ENCODE results near the gene CEP152. TPM values are rescaled to one million over a fixed set of nuclear protein-coding genes. Genes with fewer than 3 reads are reported as not detected.

Gene CEP152
- total and polyA plus RNA-seq, 10 of the 15 experiments (the other 5 are each of a cell fraction or from before 2014, with no cell fraction given): 5.3 to 22.6 (median 14.2) TPM

DNA sequence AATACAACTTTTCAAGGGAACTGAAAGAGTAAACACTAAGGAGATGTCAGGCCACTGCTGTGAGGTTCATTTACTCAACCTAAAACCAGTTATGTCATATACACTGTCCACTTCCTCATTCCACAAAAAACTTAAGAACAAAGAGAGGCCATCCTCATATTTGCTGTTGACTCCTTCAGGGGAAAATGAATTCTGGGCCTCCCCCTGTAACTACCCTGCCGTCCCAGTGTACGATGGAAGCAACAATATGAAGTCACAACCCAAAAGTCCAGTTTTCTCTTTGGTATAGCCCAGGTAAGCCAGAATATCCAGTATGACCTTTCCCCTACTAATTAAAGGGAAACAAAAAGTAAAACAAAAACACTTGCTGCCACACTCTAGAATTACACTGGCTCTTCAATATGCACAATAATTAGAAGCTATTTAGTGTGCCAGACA is 16.2 kb downstream of the CEP152 start (continued):
- TF ChIP-seq RAD21 (IDR thresholded peaks at IDR 0.05; ENCODE audit: insufficient read depth, low read depth, low read length): no peak
- TF ChIP-seq TCF3 (IDR thresholded peaks at IDR 0.05; ENCODE audit: borderline replicate concordance, insufficient read depth, low read depth, low read length): no peak
- TF ChIP-seq ZSCAN29 (IDR thresholded peaks at IDR 0.05): no peak
- TF ChIP-seq BRCA1 (IDR thresholded peaks at IDR 0.05; ENCODE audit: low read depth, low read length): no peak
- peak; percentile 35; the same call in 1 of the 2 replicates for TF ChIP-seq TAF1 (IDR thresholded peaks at IDR 0.05; ENCODE audit: borderline replicate concordance, low read depth, low read length)
- no peak; the same call in 1 of the 2 replicates for TF ChIP-seq TCF7 (IDR thresholded peaks at IDR 0.05; ENCODE audit: borderline replicate concordance)
- TF ChIP-seq SREBF1 (IDR thresholded peaks at IDR 0.05; ENCODE audit: low read length): no peak; the same call in 1 of the 2 replicates
- TF ChIP-seq ZNF207 (IDR thresholded peaks at IDR 0.05; ENCODE audit: borderline replicate concordance): 0 out of 2 replicates have a peak, but pooled peaks have one; percentile 16
- TF ChIP-seq ASH2L (IDR thresholded peaks at IDR 0.05; ENCODE audit: borderline replicate concordance, low read depth): peak; percentile 99
- no peak for TF ChIP-seq ZZZ3 (IDR thresholded peaks at IDR 0.05; ENCODE audit: control insufficient read depth, insufficient read length, low read depth)
- TF ChIP-seq CUX1 (IDR thresholded peaks at IDR 0.05; ENCODE audit: insufficient replicate concordance, low read depth, low read length): no peak
- TF ChIP-seq, protein P1, sequence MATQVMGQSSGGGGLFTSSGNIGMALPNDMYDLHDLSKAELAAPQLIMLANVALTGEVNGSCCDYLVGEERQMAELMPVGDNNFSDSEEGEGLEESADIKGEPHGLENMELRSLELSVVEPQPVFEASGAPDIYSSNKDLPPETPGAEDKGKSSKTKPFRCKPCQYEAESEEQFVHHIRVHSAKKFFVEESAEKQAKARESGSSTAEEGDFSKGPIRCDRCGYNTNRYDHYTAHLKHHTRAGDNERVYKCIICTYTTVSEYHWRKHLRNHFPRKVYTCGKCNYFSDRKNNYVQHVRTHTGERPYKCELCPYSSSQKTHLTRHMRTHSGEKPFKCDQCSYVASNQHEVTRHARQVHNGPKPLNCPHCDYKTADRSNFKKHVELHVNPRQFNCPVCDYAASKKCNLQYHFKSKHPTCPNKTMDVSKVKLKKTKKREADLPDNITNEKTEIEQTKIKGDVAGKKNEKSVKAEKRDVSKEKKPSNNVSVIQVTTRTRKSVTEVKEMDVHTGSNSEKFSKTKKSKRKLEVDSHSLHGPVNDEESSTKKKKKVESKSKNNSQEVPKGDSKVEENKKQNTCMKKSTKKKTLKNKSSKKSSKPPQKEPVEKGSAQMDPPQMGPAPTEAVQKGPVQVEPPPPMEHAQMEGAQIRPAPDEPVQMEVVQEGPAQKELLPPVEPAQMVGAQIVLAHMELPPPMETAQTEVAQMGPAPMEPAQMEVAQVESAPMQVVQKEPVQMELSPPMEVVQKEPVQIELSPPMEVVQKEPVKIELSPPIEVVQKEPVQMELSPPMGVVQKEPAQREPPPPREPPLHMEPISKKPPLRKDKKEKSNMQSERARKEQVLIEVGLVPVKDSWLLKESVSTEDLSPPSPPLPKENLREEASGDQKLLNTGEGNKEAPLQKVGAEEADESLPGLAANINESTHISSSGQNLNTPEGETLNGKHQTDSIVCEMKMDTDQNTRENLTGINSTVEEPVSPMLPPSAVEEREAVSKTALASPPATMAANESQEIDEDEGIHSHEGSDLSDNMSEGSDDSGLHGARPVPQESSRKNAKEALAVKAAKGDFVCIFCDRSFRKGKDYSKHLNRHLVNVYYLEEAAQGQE (IDR thresholded peaks at IDR 0.05; ENCODE audit: low read depth, low read length): no peak
- peak; percentile 99 for TF ChIP-seq ATF7 (IDR thresholded peaks at IDR 0.05; ENCODE audit: low read depth)
- TF ChIP-seq, protein P2, sequence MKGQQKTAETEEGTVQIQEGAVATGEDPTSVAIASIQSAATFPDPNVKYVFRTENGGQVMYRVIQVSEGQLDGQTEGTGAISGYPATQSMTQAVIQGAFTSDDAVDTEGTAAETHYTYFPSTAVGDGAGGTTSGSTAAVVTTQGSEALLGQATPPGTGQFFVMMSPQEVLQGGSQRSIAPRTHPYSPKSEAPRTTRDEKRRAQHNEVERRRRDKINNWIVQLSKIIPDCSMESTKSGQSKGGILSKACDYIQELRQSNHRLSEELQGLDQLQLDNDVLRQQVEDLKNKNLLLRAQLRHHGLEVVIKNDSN (IDR thresholded peaks at IDR 0.05; ENCODE audit: borderline replicate concordance, extremely low read length, insufficient read depth, low read depth, low read length): no peak
- TF ChIP-seq, protein P3, sequence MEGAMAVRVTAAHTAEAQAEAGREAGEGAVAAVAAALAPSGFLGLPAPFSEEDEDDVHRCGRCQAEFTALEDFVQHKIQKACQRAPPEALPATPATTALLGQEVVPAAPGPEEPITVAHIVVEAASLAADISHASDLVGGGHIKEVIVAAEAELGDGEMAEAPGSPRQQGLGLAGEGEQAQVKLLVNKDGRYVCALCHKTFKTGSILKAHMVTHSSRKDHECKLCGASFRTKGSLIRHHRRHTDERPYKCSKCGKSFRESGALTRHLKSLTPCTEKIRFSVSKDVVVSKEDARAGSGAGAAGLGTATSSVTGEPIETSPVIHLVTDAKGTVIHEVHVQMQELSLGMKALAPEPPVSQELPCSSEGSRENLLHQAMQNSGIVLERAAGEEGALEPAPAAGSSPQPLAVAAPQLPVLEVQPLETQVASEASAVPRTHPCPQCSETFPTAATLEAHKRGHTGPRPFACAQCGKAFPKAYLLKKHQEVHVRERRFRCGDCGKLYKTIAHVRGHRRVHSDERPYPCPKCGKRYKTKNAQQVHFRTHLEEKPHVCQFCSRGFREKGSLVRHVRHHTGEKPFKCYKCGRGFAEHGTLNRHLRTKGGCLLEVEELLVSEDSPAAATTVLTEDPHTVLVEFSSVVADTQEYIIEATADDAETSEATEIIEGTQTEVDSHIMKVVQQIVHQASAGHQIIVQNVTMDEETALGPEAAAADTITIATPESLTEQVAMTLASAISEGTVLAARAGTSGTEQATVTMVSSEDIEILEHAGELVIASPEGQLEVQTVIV (IDR thresholded peaks at IDR 0.05; ENCODE audit: borderline replicate concordance, partially characterized antibody): no peak
- peak; percentile 92 for TF ChIP-seq RELB (IDR thresholded peaks at IDR 0.05; ENCODE audit: low read depth)
